Activated CD4-positive, alpha-beta T cell treated with anti-CD3 and anti-CD28 coated beads, Interleukin-2, amount 50 U/mL, for 24 hours (primary cell): ENCODE measurements around the gene ERVFRD-1.
A peak's percentile ranks its signal among the peaks of the same experiment; 100 is the strongest.

Source experiments
- DNase-seq, 2 donors: peaks; one replicate each; pipeline ENCODE4 v3.0.0-alpha.2; 2020; ENCODE audit warnings: low read depth in 1 of 2, low spot score in 1 of 2

Gene ERVFRD-1

DNA sequence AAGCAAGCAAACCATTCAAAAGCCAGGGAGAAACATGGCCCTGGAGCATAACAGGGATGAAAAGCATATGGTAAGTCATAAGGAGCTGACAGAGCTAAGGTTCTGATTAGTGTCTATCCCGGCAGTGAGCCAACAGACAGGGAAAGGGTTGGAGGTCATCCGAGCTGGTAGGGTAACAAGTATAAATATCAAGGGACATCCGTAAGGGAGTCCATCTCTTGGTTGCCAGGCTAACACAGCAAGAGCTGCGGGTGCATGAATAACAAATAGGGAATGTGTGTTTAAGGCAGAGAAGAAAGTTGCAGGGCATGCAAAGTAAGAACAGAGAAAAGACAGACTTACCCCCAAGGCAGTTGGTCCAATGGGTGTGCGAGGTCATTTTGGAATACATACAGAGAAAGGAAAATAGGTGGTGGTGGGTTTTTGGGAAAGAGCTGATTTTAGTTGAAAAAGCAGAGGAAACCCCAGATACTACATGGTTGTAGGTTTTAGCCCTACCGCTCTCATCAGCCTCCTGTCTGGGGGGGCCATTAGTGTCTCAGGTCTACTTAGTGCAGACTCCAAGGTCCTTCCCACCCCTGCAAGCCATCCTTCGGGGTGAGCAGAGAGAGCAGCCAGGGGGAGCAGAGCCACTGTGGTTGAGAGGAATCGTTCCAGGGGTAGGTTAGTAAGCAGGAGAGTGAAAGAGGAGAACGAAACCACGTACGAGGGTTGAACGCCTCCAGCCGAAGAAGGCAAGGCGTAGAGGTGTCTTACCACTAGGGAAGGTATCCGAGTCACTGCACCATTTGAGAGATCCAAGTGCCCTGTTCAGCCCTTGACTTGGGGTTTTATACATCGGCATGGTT lies at the start of gene ERVFRD-1:
TSS of gene ERVFRD-1 (minus strand) at position 805 of the 848 bp plus-strand sequence. CDS start 6,415 bp downstream, outside the sequence.
- DNase-seq = no peak

DNA sequence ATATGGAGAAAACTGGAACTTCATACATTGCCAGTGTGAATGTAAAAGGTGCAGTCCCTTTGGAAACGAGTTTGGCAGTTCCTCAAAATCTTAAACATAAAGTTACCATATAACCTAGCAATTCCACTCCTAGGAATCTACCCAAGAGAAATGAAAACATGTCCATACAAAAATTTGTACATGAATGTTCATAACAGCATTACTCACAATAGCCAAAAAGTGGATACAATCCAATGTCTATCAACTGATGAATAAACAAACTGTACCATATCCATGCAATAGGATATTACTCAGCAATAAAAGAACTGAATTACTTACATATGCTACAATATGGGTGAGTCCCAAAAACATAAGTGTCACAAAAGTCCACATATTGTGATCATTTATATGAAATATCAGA lies 48.7 kb upstream of the ERVFRD-1 start:
- DNase-seq = no peak

- no peak for DNase-seq
Measured at GRCh38 chr6:11155589-11155988, 44.1 kb upstream of the ERVFRD-1 start.

DNA sequence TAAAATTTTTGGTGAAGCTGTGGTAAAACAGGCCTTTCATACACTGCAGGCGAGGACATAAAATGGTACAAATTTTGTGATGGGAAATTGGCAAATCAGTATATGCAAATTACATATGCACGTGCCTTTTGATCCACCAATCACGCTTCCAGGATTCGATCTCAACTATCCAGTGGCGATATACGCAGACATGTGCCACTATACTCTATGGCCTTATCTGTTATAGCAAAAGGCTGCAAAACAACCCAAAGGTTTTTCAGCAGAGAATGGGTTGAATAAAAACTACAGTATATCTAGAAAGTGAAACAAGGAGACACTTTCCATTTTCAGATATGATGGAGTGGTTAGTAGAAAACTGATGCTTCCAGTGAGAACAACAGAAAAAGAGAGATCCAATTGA lies 41.9 kb upstream of the ERVFRD-1 start:
- no peak for DNase-seq

- no peak for DNase-seq
Measured at GRCh38 chr6:11152581-11152980, 41.1 kb upstream of the ERVFRD-1 start.

- DNase-seq = no peak
Measured at GRCh38 chr6:11151488-11151887, 40.0 kb upstream of the ERVFRD-1 start.

GRCh38 chr6:11149551-11149950 lies 38.0 kb upstream of the ERVFRD-1 start:
- no peak for DNase-seq

DNA sequence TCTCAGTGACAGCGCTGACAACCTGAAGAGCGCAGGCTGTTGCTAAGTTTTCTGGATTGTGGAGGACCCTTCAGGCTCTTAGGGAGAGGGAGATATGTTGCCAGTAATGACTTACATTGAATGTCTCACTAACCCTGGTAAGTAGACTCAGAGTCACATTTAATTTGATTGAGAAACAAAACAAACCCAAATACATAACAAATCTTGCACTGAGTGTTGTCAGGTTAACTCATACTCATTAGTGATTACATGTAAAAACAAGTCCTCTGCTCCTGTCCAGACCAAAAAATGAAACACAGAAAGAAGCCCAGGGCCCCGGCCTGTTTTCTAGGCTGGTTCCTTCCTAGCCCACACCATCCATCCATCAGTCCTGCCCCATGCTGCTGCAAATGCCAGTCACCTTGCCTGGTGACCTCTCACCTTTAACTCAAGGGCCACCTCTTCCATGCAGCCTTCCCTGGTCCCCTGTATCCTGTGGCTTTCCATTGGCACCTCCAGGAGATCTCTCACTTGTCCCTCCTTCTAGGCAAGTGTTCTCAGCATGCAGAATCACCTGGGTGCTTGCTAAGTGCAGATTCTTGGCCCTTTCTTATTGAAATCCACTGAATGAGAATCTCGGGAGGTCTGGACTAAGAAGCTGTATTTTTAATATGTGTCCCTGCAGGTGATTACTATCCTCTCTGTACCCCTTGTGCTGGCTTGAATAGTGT lies 34.7 kb upstream of the ERVFRD-1 start:
- no peak for DNase-seq

- peak; percentile 48 to 71 for DNase-seq
Measured at GRCh38 chr6:11144393-11144851, 32.9 kb upstream of the ERVFRD-1 start.

GRCh38 chr6:11143394-11144371 lies 32.2 kb upstream of the ERVFRD-1 start:
- no peak for DNase-seq

DNA sequence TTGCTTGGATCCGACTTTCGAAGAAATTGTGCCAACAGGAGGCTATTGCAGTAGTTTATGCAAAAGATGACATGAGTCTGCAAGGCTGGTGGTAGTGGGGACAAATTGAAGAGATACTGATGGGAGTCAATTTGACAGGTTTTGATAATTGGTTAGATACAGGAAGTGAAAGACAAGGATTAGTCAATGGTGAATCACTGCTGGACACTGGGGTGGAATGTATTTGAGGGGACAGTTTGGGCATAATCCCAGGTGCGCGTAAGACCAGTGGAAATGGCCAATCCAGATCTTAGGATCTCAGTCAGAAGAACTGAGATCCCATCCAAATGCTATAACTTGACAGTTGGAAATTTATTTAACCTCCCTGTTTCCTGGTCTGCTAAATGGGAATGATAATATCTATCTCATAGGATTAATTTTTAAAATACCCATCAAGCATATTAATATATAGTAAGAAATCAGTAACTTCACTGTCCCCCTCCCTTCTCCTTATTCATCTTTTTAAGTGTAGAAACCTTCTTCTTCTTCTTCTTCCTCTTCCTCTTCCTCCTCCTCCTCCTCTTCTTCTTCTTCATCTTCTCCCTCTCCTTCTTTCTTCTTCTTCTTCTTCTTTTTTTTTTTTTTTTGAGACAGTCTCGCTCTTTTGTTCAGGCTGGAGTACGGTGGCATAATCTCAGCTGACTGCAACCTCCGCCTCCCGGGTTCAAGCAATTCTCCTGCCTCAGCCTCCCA lies 30.9 kb upstream of the ERVFRD-1 start:
- no peak for DNase-seq

DNA sequence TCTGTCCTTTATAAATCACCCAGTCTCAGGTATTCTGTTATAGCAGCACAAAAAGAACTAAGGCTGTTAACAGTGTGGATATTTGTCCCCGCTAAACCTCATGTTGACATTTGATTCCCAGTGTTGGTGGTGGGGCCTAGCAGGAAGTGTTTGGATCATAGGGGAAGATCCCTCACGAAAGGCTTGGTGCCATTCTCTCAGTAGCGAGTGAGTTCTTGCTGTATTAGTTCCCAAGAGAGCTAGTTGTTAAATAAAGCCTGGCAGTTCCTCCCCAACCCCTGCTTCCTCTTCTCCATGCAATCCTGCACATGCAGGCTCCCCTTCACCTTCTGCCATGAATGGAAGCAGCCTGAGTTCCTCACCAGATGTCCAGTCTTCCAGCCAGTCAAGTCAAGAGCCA lies 29.8 kb upstream of the ERVFRD-1 start:
- DNase-seq = no peak

GRCh38 chr6:11140056-11140455 lies 28.5 kb upstream of the ERVFRD-1 start:
- DNase-seq = no peak

DNA sequence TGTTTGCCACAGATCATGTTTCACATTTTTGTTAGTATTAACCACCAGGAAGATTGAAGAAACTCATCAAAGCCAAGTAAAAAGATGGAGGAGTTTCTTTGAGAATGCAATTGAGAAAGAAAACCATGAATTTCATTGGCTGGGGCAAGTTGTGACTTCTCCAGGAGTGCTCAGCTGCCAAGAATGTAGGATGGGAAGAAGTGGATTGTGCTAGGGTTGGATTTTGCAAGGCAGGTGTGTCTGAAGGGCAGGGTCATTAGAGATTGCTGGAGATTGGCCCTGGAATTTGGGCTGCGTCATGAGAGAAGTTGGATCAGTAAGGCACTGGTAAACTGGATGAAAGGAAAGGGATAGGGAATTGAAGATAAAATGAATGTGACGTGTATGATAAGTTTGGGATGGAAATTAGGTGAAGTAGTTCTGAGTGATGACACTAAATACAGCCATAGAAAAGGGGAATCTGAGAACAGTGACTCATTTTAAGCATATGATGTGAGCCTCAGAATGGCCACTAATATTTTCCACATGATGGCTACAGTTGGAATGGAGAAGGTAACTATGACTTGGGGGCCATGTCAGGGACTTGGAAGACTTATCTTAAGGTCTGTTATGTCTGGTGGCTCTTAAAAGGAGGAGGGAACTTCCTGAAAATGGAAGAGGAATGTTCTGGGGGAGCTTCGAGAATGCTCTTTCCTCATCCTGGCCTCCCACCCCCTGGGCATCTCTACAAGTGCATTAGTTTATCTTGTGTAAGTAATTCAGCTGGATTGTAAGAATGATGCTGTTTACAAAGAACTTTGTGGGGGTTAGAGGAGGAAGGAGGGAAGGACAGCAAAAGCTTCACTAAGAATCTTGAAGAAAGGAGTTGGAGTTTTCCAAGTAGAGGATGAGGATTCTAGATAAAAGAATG lies 27.8 kb upstream of the ERVFRD-1 start:
- DNase-seq = no peak

DNA sequence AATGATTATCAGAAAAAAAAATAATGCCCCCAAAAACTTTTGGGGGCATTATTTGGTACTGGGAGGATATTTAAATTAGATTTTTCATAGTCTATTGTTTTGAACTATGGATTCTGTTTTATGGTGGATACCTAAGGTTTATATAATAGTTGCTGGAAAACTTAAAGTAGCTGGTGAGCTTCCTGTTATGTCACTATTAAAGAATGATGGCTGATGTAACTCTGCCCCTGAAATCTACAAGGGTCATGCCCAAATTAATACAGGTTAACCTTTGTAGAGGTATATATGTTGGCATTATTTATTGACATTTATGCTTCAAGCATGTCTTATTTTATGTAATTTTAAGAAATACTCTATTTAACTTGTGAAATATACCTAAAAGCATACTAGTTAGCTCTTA lies 25.3 kb upstream of the ERVFRD-1 start:
- no peak for DNase-seq

- no peak for DNase-seq
Measured at GRCh38 chr6:11133281-11133680, 21.8 kb upstream of the ERVFRD-1 start.

DNA sequence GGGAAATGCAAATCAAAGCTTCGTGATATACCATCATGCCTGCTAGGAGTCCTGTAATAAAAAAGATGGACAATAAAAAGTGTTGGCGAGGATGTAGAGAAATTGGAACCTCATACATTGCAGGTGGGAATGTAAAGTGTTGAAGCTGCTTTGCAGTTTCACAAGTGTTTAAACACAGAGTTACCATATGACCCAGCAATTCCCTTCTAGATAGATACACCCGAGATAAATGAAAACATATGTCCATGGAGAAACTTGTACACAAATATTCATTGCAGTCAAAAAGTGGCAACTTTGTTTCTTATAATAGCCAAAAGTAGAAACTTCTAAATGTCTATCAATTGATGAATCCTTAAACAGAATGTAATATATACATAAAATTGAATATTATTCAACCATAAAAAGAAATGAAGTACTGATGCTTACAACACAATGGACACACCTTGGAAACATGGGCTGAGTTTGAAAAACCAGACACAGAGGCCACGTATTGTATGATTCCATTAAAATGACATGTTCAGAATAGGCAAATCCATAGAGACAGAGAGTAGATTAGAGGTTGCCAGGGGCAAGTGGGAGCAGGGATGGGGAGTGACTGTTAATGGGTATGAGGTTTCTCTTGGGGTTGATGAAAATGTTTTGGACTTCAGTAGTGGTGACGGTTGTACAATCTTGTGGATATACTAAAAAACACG lies 20.8 kb upstream of the ERVFRD-1 start:
- no peak for DNase-seq

DNA sequence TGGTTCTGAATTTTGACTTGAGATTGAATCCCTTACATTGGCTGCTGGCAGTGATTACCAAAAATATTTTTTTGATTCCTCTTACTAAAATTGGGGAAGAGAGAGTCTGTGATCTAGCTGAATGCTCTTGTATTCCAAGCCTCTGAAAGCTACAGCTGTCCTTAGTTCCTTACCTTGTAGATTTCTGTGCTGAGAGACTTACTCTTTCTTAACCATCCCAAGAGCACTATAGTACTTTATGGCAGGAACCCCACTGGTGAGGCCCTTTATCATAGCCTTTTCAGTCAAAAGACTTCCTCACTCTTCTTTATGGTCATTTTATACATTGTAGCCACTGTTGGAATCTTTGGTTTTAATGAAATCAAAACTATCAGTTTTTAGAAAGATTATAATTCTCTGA lies 19.1 kb upstream of the ERVFRD-1 start:
- no peak for DNase-seq
